ENCODE results near the gene PDE11A.

Gene PDE11A

DNA sequence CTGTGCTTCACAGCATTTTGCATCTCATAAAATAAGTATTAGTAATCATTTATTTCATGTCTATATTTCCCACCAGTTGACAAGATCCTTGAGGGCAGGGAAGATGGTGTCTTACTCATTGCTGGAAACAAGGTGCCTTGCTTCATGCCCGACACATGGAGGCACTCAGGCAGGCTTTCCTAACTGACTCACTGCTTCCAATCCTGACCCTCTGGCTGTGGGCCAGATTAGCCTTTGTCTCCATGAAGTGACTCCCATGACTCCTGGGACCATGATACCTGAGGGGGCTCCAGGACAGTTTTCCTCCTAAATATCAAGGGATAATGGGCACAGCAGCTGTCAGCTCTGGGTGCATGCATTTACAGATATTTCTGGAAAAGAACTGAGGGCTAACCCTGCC is 405.0 kb downstream of the PDE11A start:
- no peak for DNase-seq (ENCODE audit: low spot score)

GRCh38 chr2:177666408-177666807 is 406.2 kb downstream of the PDE11A start:
- peak; percentile 22 for DNase-seq (ENCODE audit: low spot score)

DNA sequence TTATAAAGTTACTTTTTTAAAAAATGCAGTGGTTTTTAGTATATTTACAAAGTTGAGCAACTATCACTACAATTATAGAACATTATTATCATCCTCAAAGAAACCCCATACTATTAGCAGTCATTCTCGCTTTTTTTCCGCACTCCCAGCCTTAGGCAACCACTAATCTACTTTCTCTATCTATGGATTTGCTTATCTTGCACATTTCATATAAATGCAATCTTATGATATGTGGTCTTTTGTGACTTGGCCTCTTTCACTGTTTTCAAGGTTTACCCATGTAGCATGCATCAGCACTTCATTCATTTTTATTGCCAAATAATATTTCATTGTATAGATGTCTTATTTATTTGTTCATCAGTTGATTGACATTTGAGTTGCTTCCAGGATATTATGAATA is 406.6 kb downstream of the PDE11A start:
- no peak for DNase-seq (ENCODE audit: low spot score)

GRCh38 chr2:177665328-177665727 is 407.2 kb downstream of the PDE11A start:
- no peak for DNase-seq (ENCODE audit: low spot score)

DNA sequence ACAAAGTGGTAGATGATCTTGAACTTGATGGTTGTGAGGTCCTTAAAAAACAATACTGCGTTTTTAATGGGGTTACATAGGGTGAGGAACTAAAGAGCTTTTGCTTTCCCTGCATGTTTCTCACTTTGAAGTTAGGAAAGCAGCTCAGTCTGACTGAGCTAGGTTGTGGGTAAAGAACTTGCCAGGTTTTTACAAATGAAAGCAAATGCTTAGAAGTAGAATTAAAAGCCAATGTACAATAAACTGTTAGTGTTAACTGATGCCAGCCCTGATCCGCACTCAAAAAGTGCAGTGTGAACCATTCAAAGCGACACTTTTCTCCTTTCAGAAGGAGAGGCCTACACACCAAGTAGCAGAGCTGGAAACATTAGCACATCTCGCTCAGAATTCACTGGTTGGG is 409.7 kb downstream of the PDE11A start:
- no peak for DNase-seq (ENCODE audit: low spot score)

DNA sequence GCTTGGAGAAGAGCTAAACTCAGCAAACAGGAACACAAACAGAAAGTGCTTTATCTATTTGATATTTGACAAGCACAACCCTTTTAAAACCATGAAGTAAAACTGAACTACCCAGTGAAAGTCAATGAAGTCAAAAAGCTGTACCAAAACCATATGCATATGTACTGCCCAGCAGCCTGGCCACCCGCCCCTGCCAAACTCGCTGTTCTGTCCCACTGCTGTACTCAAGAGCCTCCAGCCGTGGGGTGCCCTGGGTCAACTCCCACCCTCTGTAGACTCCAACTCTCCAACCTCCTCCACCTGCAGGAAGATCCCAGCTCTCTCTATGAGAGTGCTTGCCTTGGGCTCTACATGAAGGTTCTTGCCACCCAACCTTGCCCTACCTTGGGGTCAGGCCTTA is 411.8 kb downstream of the PDE11A start:
- DNase-seq (ENCODE audit: low spot score), result no peak

- no peak for DNase-seq (ENCODE audit: low spot score)
These were observed 414.3 kb downstream of the PDE11A start for GRCh38 chr2:177658309-177658708.

- no peak for DNase-seq (ENCODE audit: low spot score)
These were observed 420.7 kb downstream of the PDE11A start for GRCh38 chr2:177651833-177652232.

GRCh38 chr2:177649568-177650518 is 422.7 kb downstream of the PDE11A start:
- no peak for DNase-seq (ENCODE audit: low spot score)

DNA sequence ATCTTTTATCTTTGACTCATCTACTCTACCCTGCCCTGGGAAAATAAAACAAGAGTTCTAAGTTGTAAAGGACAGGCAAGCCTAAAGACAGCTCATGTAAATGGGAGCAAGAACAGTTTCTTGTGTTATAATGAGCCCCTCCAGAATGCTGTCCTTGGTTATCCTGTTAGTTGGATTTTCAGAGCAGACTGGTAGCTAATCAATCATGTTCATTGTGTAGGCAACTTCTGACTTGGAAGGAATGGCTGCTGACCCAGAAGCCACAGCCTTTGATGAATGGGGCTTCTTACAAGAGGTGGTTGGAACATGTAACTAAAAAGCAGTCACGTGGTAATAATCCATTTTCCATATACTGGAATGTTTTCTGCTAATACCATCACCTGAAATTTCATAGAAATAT is 425.8 kb downstream of the PDE11A start:
- DNase-seq (ENCODE audit: low spot score), result no peak

- no peak for DNase-seq (ENCODE audit: low spot score)
These were observed 426.3 kb downstream of the PDE11A start for GRCh38 chr2:177646241-177646640.

GRCh38 chr2:177641331-177641730 is 431.2 kb downstream of the PDE11A start:
- DNase-seq (ENCODE audit: low spot score), result no peak

GRCh38 chr2:177640423-177640822 is 432.2 kb downstream of the PDE11A start:
- no peak for DNase-seq (ENCODE audit: low spot score)

GRCh38 chr2:177639262-177639914 is 433.2 kb downstream of the PDE11A start:
- DNase-seq (ENCODE audit: low spot score), result no peak

DNA sequence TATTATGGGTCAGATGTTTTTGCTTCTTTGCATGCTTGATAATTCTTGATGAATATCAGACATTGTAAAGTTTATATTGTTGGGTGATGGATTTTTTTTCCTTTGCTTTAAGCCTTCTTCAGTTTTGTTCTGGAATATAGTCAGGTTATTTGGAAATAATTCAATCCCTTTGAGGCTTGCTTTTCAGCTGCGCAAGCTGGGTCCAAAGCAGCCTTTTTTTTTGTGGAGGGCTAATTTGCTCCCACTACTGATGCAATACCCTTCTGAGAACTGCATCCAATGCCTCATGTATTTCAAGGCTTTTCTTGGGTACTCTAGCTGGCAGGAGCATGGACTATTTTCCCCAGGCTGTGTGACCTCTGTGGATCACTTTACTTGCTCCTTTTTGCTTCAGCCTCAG is 434.1 kb downstream of the PDE11A start:
- no peak for DNase-seq (ENCODE audit: low spot score)

DNA sequence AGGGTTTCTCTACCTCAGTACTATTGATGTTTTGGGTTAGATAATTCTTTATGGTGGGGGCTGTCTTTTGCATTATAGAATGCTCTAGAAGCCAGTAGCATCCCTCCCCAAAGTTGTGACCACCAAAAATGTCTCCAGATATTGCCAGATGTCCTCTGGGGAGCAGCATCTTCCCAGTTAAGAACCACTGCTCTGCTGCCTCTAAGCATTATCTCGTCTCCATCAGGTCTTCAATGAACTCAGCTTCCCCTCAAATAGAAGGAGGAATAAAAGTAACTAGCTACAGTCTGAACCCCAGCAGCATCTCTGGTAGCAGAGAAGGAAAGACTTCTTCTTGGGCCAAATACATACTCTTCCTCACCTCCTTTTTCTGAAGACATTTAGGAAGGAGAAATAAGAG is 435.9 kb downstream of the PDE11A start:
- DNase-seq (ENCODE audit: low spot score), result no peak

DNA sequence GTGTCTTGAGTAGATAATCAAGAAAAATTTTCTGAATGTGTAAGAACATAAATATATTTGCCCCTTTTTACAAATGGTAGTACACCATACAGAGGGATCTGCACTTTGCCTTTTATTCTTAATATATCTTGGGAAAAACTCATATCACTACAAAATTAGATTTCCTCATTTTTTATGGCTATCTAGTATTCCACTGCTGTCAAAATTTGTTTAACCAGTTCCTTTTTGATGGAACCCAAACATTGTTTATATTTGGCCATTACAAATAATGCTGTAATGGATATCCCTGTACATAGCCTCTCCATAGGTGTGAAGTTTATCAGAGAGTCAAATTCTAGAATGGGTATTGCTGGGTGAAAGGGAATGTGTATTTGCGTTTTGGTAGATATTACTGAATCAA is 436.9 kb downstream of the PDE11A start:
- DNase-seq (ENCODE audit: low spot score), result no peak

DNA sequence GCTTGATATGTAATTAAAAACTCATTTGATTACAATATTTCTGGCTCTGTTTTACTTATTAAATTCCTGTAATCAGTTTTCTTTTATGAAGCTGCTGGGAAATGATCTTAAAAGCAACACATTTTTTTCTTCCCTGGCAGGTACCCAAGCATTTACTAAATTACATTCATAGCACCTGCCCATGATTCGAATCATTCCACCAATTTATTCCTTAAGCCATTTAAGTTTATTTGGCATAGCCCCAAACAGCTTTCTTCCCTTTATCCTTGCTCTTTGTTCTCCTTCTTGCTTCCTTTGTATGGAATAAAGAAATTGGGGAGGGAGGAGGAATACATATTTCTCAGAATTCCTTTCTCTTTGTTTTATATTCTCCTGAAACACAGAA is 438.7 kb downstream of the PDE11A start:
- DNase-seq (ENCODE audit: low spot score), result no peak

GRCh38 chr2:177633111-177633510 is 439.5 kb downstream of the PDE11A start:
- DNase-seq (ENCODE audit: low spot score), result no peak

DNA sequence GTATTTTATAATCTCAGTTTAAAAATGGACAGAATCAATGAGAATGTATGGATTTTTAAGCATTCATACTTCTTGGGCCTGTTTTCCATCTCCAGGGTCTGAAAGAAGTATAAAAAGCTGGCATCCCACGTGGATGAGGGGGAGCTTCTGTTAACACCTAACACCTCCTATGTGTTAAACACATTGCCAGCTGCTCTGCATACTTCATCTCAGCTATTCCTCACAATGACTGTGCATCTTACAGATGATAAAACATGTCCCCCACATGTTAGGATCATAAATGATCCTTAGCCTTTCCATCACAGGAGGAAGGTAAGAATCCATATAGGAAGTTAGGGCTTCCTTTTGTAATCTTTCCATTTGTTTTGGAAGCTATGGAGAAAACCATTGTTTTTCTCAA is 440.9 kb downstream of the PDE11A start:
- DNase-seq (ENCODE audit: low spot score), result no peak

- DNase-seq (ENCODE audit: low spot score), result no peak
These were observed 443.1 kb downstream of the PDE11A start for GRCh38 chr2:177629357-177630024.

DNA sequence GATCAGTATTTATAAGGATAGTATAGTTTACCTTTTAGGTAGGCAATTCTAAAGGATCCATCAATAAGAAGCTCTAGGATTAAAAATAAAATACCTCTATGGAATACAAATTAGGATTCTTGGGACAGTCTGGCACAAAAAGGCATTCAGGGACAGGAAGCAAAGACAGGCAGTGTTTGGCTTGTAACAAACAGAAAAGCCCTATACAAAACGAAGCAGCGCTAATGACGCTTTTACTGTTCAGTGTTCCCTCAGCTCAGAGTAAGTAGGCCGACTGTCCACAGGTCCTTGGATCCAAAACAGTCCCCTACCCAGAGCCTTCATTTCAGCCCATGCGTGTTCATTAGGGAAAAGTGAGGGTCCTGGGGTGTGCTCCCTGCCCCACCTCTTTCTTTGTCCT is 443.7 kb downstream of the PDE11A start:
- no peak for DNase-seq (ENCODE audit: low spot score)
